HCT116 (cell line): ENCODE results near the gene ZBTB16. TPM values are rescaled to one million over a fixed set of nuclear protein-coding genes. Genes with fewer than 3 reads are reported as not detected.

Experiments
- ATAC-seq: fragments of 200-7000 bp; cut with Tn5 transposase; 2 replicates; pipeline ENCODE4 v1.9.1; 2020; ENCODE audit warnings: mild to moderate bottlenecking, moderate library complexity
- BruUV-seq: library from RNA; stranded (reverse); fragments of 400-500 nt; replicated peaks from 2 replicates; lab custom pipeline; 2021; lab: Mats Ljungman, UMichigan
- CTCF ChIA-PET: fragments of 300-600 bp; sonication (Branson Sonifier 250); formaldehyde crosslinking; loops from one replicate; lab custom pipeline; 2021; ENCODE audit warnings: antibody characterized with exemption; lab: Charles Lee
- POLR2A ChIA-PET: fragments of 300-600, 350-600 bp; sonication (Branson Sonifier 250); formaldehyde crosslinking; loops from one replicate; lab custom pipeline; 2021; ENCODE audit warnings: antibody characterized with exemption; lab: Charles Lee
- RAD21 ChIA-PET, 2 experiments: fragments of 300-600 bp; sonication (Branson Sonifier 250); formaldehyde crosslinking; loops; one replicate each; lab custom pipeline; 2023; ENCODE audit warnings: low total read pairs in 2 of 2; ENCODE audit not compliant: uncharacterized antibody in 2 of 2, unreplicated experiment in 2 of 2, low non-redundant PET in 1 of 2; lab: Charles Lee
- DNase-seq: peaks from one replicate; pipeline ENCODE4 v3.0.0-alpha.2; 2010; ENCODE audit warnings: low read depth, low spot score
- H2AFZ ChIP-seq: fragments of 200-600 bp; shearing (Covaris generic), sonication (generic); 2 replicates; pipeline ENCODE4 v1.6.1; 2017; ENCODE audit warnings: low read depth, mixed run types, mixed read lengths, antibody characterized with exemption, low read length; ENCODE audit not compliant: poor library complexity, severe bottlenecking
- H3K27ac ChIP-seq: 2 replicates; pipeline ENCODE4 v1.5.1; 2012; ENCODE audit warnings: low read depth, low read length
- H3K27me3 ChIP-seq: fragments of 200-600 bp; sonication (generic); 2 replicates; pipeline ENCODE4 v1.6.1; 2016; ENCODE audit warnings: mixed run types, low read length, mixed read lengths; ENCODE audit not compliant: insufficient read depth
- H3K36me3 ChIP-seq, 2 experiments: fragments of 200-500 bp in 1 of 2; fragments of 200-600 bp in 1 of 2; sonication (Bioruptor generic) in 1 of 2; sonication (generic) in 1 of 2; 2 replicates each; pipeline versions ENCODE4 v1.5.1 to v1.6.1; 2014 to 2016; ENCODE audit warnings: low read length in 2 of 2, inconsistent platforms in 1 of 2, mixed read lengths in 1 of 2, mixed run types in 1 of 2; ENCODE audit not compliant: insufficient read depth in 2 of 2, control insufficient read depth in 1 of 2
- H3K4me1 ChIP-seq, 2 experiments: fragments of 200-600 bp in 1 of 2; sonication (generic) in 1 of 2; 2 replicates each; pipeline versions ENCODE4 v1.5.1 to v1.6.1; 2012 to 2017; ENCODE audit warnings: low read length in 2 of 2, inconsistent platforms in 1 of 2, mild to moderate bottlenecking in 1 of 2, mixed read lengths in 1 of 2, mixed run types in 1 of 2, moderate library complexity in 1 of 2; ENCODE audit not compliant: insufficient read depth in 2 of 2, control insufficient read depth in 1 of 2
- H3K4me2 ChIP-seq: fragments of 200-600 bp; sonication (generic); 2 replicates; pipeline ENCODE4 v1.6.1; 2017; ENCODE audit warnings: mixed run types, low read length, mixed read lengths
- H3K4me3 ChIP-seq, 2 experiments: fragments of 200-600 bp in 1 of 2; sonication (generic) in 1 of 2; replicated peaks in 1 of 2; 2 replicates each; pipeline ENCODE4 v1.5.1; 2011 to 2016; ENCODE audit warnings: low read length in 2 of 2, control low read depth in 1 of 2, low read depth in 1 of 2, mild to moderate bottlenecking in 1 of 2, mixed read lengths in 1 of 2, mixed run types in 1 of 2
- H3K79me2 ChIP-seq: fragments of 200-600 bp; sonication (generic); 2 replicates; pipeline ENCODE4 v1.6.1; 2017; ENCODE audit warnings: mild to moderate bottlenecking, mixed run types, low read length, moderate library complexity, mixed read lengths; ENCODE audit not compliant: insufficient read depth
- H3K9ac ChIP-seq: fragments of 200-600 bp; sonication (generic); 2 replicates; pipeline ENCODE4 v1.6.1; 2016; ENCODE audit warnings: low read length, mixed read lengths
- H3K9me2 ChIP-seq: fragments of 200-600 bp; sonication (generic), shearing (Covaris generic); 2 replicates; pipeline ENCODE4 v1.6.1; 2017; ENCODE audit warnings: mixed run types, mild to moderate bottlenecking, moderate library complexity; ENCODE audit not compliant: insufficient read depth
- H3K9me3 ChIP-seq, 2 experiments: fragments of 200-500 bp in 1 of 2; fragments of 200-600 bp in 1 of 2; sonication (Bioruptor generic) in 1 of 2; sonication (generic) in 1 of 2; 2 replicates each; pipeline ENCODE4 v1.6.1; 2014 to 2017; ENCODE audit warnings: low read length in 2 of 2, mixed read lengths in 2 of 2, inconsistent platforms in 1 of 2, low read depth in 1 of 2, mild to moderate bottlenecking in 1 of 2, mixed run types in 1 of 2, moderate library complexity in 1 of 2; ENCODE audit not compliant: control insufficient read depth in 1 of 2, insufficient read depth in 1 of 2
- H4K20me1 ChIP-seq: fragments of 200-600 bp; sonication (generic), shearing (Covaris generic); 2 replicates; pipeline ENCODE4 v1.6.1; 2017; ENCODE audit warnings: mixed run types, mild to moderate bottlenecking, moderate library complexity; ENCODE audit not compliant: insufficient read depth
- CBX3 ChIP-seq: IDR thresholded peaks from 2 replicates; pipeline ENCODE4 v1.6.1; 2012; ENCODE audit warnings: low read depth
- CEBPB ChIP-seq: IDR thresholded peaks from 2 replicates; pipeline ENCODE4 v1.6.1; 2012; ENCODE audit warnings: low read depth
- ELF1 ChIP-seq: IDR thresholded peaks from 2 replicates; pipeline ENCODE4 v1.6.1; 2012; ENCODE audit warnings: low read depth, borderline replicate concordance
- EZH2phosphoT487 ChIP-seq: fragments of 200-600 bp; IDR thresholded peaks from 2 replicates; pipeline ENCODE4 v1.6.1; 2018; ENCODE audit warnings: antibody characterized with exemption, borderline replicate concordance
- FOSL1 ChIP-seq: IDR thresholded peaks from 2 replicates; pipeline ENCODE4 v1.6.1; 2012; ENCODE audit warnings: low read depth
- POLR2A ChIP-seq: IDR thresholded peaks from 2 replicates; pipeline ENCODE4 v1.7.0; 2011; ENCODE audit warnings: borderline replicate concordance; ENCODE audit not compliant: insufficient read depth, insufficient read length; ENCODE audit errors: extremely low read depth
- RAD21 ChIP-seq: IDR thresholded peaks from 2 replicates; pipeline ENCODE4 v1.6.1; 2012; ENCODE audit warnings: low read depth, mild to moderate bottlenecking
- REST ChIP-seq: IDR thresholded peaks from 2 replicates; pipeline ENCODE4 v1.6.1; 2012; ENCODE audit warnings: low read depth
- TCF7L2 ChIP-seq: IDR thresholded peaks from 2 replicates; pipeline ENCODE4 v1.7.0; 2011; ENCODE audit warnings: borderline replicate concordance, inconsistent platforms; ENCODE audit not compliant: insufficient read depth, insufficient read length; ENCODE audit errors: extremely low read depth
- intact Hi-C: fragments of 100-400 bp; cut with micrococcal nuclease; formaldehyde crosslinking; loops from 2 replicates; pipeline ENCODE4 v1.10.0; 2022
- total RNA-seq: library from RNA; stranded (reverse); gene quantifications from one replicate; pipeline ENCODE4 v1.2.1, GENCODE V29; 2021; ENCODE audit not compliant: unreplicated experiment
- TF ChIP-seq, protein P1 (sequence below): IDR thresholded peaks from 2 replicates; pipeline ENCODE4 v1.6.1; 2012

The ZBTB16 gene
- total RNA-seq, 1 experiment from 2014 or later: 0.30 TPM

DNA sequence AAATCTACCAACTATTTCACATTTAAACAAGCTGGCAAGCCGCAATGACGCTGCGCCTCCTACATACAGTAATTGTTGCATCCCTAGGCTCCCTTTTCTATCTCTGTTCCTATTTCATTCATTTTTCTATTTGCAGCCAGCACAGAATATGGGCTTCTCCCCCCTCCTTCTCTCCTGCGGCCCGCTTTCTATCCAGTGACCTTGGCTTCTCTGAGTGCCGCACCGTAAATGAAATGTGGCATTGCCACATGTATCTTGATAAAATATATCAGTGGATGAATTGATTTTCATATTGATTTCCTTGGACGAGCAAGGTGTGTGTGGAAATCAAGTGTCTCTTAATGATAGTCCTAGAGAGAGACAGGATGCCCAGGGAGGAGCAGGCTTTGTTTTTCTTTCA, 70.2 kb downstream of the ZBTB16 start:
- Histone ChIP-seq H3K9me2 (no peaks in the 10 kb centered on the region), H3K36me3 (no peaks in the 10 kb centered on the region), H3K4me1 (no peaks in the 10 kb centered on the region), H3K9me3 (no peaks in the 10 kb centered on the region), H4K20me1 (no peaks in the 10 kb centered on the region), H3K9ac (no peak overlapping the region), H2AFZ (no peak overlapping the region), H3K27me3 (peaks cover 70% of the 10 kb centered on the region), H3K4me3 (no peak overlapping the region), H3K79me2 (no peaks in the 10 kb centered on the region), H3K4me2 (no peak overlapping the region), H3K27ac (no peak overlapping the region)
- intact Hi-C loops: no loop called here
- ATAC-seq (no peak), DNase-seq (no peak)
- no TSS peak for BruUV-seq
- TF ChIP-seq TCF7L2 (no peak), EZH2phosphoT487 (no peak), POLR2A (no peak), FOSL1 (no peak), REST (no peak)
- TF ChIP-seq, protein P1, sequence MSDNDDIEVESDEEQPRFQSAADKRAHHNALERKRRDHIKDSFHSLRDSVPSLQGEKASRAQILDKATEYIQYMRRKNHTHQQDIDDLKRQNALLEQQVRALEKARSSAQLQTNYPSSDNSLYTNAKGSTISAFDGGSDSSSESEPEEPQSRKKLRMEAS: no peak
- RAD21 ChIA-PET: no interaction called here
- CTCF ChIA-PET: no interaction called here
- POLR2A ChIA-PET: no interaction called here

DNA sequence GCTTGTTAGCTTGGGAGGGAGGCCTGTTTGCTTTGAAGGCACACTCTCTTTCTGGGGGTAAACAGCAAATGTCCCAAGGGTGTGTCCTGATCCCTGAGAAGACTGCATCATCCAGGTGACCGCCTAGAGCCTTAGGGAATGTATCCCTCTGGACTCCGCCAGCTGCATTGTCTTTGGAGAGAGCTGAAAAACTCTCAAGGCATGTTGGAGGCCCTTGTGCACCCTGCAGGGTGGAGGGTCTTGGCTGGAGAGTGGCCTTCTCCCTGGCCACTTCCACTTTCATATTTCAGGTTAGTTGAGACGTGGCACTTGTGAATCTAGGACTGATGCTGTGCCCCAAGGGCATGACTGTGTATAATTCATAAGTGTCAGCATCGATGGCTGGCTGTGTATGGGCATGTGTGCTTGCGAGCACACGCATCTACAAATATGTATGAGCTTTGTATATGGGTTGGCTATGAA, 70.6 kb downstream of the ZBTB16 start:
- Histone ChIP-seq H3K4me2 (no peak overlapping the region), H3K27me3 (peaks cover 70% of the 10 kb centered on the region), H3K9ac (no peak overlapping the region), H3K9me3 (no peaks in the 10 kb centered on the region), H3K9me2 (no peaks in the 10 kb centered on the region), H4K20me1 (no peaks in the 10 kb centered on the region), H3K27ac (no peak overlapping the region), H3K4me1 (no peaks in the 10 kb centered on the region), H3K4me3 (no peak overlapping the region), H3K36me3 (no peaks in the 10 kb centered on the region), H3K79me2 (no peaks in the 10 kb centered on the region), H2AFZ (no peak overlapping the region)
- no peak for TF ChIP-seq CBX3
- no peak for TF ChIP-seq EZH2phosphoT487
- no peak for TF ChIP-seq ELF1
- TF ChIP-seq RAD21: no peak
- TF ChIP-seq CEBPB: no peak
- ChIA-PET POLR2A (no interaction called here), CTCF (no interaction called here), RAD21 (no interaction called here)
- DNase-seq (no peak), ATAC-seq (no peak)
- intact Hi-C loops: no loop called here
- BruUV-seq: no TSS peak
